ENCODE data around the gene PTAFR. TPM values are rescaled to one million over a fixed set of nuclear protein-coding genes. Genes with fewer than 3 reads are reported as not detected.

The PTAFR gene
- total and polyA plus RNA-seq, 4 experiments from 2014 or later, result 0.25 to 1.7 (median 0.90) TPM

DNA sequence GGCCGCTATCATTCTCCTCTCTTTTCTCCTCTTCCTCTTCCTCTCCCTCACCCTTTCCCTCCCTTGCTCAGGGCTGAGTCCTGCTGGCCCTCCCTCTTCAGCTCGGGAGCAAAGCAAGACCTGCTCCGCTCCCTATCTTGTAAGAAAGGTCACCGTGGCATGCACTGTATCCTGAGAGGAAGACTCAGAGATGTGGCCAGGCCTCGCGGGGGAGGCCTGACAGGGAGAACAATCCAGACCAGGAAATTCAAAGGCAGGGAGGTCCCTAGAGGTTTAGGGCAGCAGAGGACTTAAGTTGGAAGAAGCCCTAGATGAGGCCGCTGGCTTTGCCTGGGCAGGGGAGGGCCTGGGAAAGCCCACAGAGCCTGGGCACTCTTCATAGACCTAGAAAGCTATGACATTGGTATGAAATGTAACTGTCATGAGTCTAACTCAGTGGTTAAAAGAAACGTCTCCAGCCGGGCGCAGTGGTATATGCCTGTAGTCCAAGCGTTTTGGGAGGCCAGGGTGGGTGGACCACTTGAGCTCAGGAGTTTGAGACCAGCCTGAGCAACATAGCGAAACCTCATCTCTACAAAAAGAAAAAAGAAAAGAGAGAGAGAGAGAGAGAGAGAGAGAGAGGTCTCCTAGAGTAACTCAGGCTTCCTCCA lies 14.6 kb upstream of the PTAFR start:
- POLR2A ChIA-PET (ENCODE audit: partially characterized antibody), result interaction anchor here (0.7 kb wide), 1 partner anchor 197 kb away, joined by 3 read pairs; no protein-coding TSS in a partner anchor
- Histone ChIP-seq H3K36me3 (ENCODE audit: insufficient read depth, low read length) (no peaks in the 10 kb centered on the region), H3K27ac (ENCODE audit: low read depth, low read length) (no peak overlapping the region), H3K4me1 (ENCODE audit: insufficient read depth, low read length) (no peaks in the 10 kb centered on the region), H3K4me3 (ENCODE audit: low read length in 2 of 2) (no peak overlapping the region), H3K9me3 (ENCODE audit: control insufficient read depth in 1 of 2, low read length in 2 of 2) (no peaks in the 10 kb centered on the region), H3K27me3 (ENCODE audit: insufficient read depth, low read length) (no peaks in the 10 kb centered on the region)
- peak overlapping the region in 1 of 7 donors; percentile 42 for H3K27ac Mint-ChIP-seq
- peaks cover 2 to 7% of the 10 kb centered on the region in 2 donors for H3K36me3 Mint-ChIP-seq
- no peaks in the 10 kb centered on the region for H3K27me3 Mint-ChIP-seq
- no peak for DNase-seq
- no peak overlapping the region for H3K4me3 Mint-ChIP-seq
- H3K9me3 Mint-ChIP-seq, result no peaks in the 10 kb centered on the region
- intact Hi-C loops (cut with micrococcal nuclease), result no loop called here
- H3K4me1 Mint-ChIP-seq, result peaks cover 0 to 7% (median 3%) of the 10 kb centered on the region in 4 donors
- CTCF ChIA-PET (ENCODE audit: partially characterized antibody), result no interaction called here

DNA sequence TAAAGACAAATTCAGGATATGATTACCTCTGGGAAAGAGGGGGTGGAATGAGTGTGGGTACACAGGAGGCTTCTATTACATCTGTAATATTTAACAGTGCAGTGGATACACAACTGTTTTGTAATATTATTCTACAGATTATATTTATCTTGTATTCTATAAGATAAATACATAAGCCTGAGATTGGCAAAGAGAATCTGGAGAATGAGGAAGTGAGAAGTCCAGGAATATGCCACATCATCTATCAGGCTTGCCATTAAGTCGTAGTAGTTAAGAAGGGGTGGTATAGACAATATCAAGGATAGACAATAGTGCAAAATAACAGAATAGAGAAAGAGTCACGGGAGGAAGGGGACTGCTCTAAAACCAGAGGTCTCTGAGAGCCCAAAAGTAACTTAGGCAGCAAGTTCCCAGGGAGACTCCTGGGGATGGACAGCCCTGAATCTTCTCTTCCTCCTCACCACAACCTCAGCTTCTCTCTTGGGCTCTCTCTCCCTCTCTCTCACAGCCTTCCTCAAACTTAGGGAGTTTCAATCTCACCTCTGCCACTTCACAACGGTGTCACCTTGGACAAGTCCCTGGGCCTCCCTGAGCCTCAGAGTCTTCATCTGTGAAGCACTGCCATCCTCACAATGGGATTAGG lies 14.0 kb upstream of the PTAFR start:
- H3K27me3 ChIP-seq (ENCODE audit: insufficient read depth, low read length), result no peaks in the 10 kb centered on the region
- Mint-ChIP-seq H3K36me3 (peaks cover 2 to 7% of the 10 kb centered on the region in 2 donors), H3K27me3 (no peaks in the 10 kb centered on the region), H3K4me3 (no peak overlapping the region), H3K4me1 (peaks cover 0 to 7% (median 3%) of the 10 kb centered on the region in 4 donors), H3K27ac (peak overlapping the region in 3 of 7 donors; percentile 42 to 80 (median 79)), H3K9me3 (no peaks in the 10 kb centered on the region)
- H3K4me3 ChIP-seq (ENCODE audit: low read length in 2 of 2), result no peak overlapping the region
- no peak overlapping the region for H3K27ac ChIP-seq (ENCODE audit: low read depth, low read length)
- no peaks in the 10 kb centered on the region for H3K36me3 ChIP-seq (ENCODE audit: insufficient read depth, low read length)
- CTCF ChIA-PET (ENCODE audit: partially characterized antibody), result no interaction called here
- POLR2A ChIA-PET (ENCODE audit: partially characterized antibody), result no interaction called here
- no peaks in the 10 kb centered on the region for H3K9me3 ChIP-seq (ENCODE audit: control insufficient read depth in 1 of 2, low read length in 2 of 2)
- no peaks in the 10 kb centered on the region for H3K4me1 ChIP-seq (ENCODE audit: insufficient read depth, low read length)
- DNase-seq, result no peak
- intact Hi-C loops (cut with micrococcal nuclease), result no loop called here

DNA sequence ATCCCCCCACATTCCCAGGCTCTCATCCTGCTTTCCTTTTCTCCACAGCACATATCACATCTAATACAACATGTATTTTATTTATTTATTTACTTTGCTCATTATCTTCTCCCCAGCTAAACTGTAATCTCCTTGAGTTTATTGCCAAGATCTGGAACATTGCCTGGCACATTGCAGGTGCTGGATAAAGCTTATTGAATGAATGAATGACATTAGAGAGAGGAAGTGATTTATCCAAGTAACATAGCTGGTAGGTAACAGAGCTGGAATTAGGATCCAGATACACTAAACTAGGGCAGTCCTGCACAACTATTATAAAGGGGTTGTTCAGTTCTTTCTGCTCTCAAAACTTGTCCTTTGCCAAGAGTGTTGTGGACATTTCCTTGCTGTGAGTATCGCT lies 8.6 kb upstream of the PTAFR start:
- Histone ChIP-seq H3K4me1 (ENCODE audit: insufficient read depth, low read length) (peaks cover 6% of the 10 kb centered on the region), H3K4me3 (ENCODE audit: low read length in 2 of 2) (no peak overlapping the region), H3K36me3 (ENCODE audit: insufficient read depth, low read length) (no peaks in the 10 kb centered on the region), H3K27ac (ENCODE audit: low read depth, low read length) (no peak overlapping the region), H3K9me3 (ENCODE audit: control insufficient read depth in 1 of 2, low read length in 2 of 2) (no peaks in the 10 kb centered on the region), H3K27me3 (ENCODE audit: insufficient read depth, low read length) (no peaks in the 10 kb centered on the region)
- no peaks in the 10 kb centered on the region for H3K27me3 Mint-ChIP-seq
- ChIA-PET CTCF (ENCODE audit: partially characterized antibody) (no interaction called here), POLR2A (ENCODE audit: partially characterized antibody) (no interaction called here)
- intact Hi-C loops (cut with micrococcal nuclease), result no loop called here
- peaks cover 7 to 17% (median 11%) of the 10 kb centered on the region in 4 donors for H3K4me1 Mint-ChIP-seq
- no peaks in the 10 kb centered on the region for H3K9me3 Mint-ChIP-seq
- no peak for DNase-seq
- no peak overlapping the region for H3K27ac Mint-ChIP-seq
- no peaks in the 10 kb centered on the region for H3K36me3 Mint-ChIP-seq
- no peak overlapping the region for H3K4me3 Mint-ChIP-seq

DNA sequence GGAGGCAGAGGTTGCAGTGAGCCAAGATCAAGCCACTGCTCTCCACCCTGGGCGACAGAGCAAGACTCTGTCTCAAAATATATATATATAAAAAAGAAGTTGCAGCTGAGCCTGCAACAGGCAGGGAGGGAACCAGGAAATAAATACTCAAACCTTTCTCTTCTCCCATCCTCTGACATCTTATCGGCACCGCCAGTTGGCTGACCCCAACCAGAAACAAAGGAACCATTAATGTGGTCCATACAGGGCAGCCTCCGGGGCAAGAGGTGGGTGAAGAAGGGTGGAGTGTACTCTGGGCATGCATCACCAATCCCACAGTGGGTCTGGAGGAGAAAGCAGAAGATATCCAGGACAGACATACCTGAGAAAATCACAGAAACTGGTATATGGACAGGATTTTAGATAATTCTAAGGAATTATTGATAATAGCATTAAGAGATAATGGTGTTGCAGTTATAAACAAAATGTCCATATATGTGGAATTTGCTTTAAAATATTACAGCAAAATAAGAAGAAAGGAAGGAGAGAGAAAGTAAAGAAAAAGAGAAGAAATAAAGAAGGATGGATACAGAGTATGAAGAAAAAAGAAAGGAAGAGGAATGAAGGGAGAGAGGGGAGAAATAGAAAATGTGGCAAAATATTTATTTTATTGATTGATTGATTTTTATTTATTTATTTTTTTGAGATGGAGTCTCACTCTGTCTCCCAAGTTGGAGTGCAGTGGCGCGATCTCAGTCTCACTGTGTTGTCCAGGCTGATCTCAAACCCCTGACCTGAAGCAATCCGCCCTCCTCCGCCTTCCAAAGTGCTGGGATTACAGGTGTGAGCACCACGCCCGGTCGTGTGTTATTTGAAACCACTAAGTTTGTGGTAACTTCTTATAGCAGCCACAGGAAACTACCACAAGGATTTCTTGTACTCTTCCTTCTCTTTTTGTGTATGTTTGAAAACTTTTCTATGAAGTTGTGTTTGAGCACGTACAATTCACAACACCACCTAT lies 4.1 kb upstream of the PTAFR start:
- Mint-ChIP-seq H3K27ac (peak overlapping the region in 5 of 7 donors; percentile 3 to 74 (median 24)), H3K4me3 (peak overlapping the region in 5 of 8 donors; percentile 29 to 72 (median 52)), H3K36me3 (no peaks in the 10 kb centered on the region), H3K9me3 (no peaks in the 10 kb centered on the region), H3K27me3 (peaks cover 0 to 2% of the 10 kb centered on the region in 2 donors), H3K4me1 (peaks cover 7 to 17% (median 13%) of the 10 kb centered on the region in 4 donors)
- H3K36me3 ChIP-seq (ENCODE audit: insufficient read depth, low read length), result no peaks in the 10 kb centered on the region
- intact Hi-C loops (cut with micrococcal nuclease), result no loop called here
- H3K4me1 ChIP-seq (ENCODE audit: insufficient read depth, low read length), result peaks cover 6% of the 10 kb centered on the region
- POLR2A ChIA-PET (ENCODE audit: partially characterized antibody), result no interaction called here
- DNase-seq, result no peak
- no peak overlapping the region for H3K27ac ChIP-seq (ENCODE audit: low read depth, low read length)
- H3K27me3 ChIP-seq (ENCODE audit: insufficient read depth, low read length), result no peaks in the 10 kb centered on the region
- CTCF ChIA-PET (ENCODE audit: partially characterized antibody), result no interaction called here
- H3K4me3 ChIP-seq (ENCODE audit: low read length in 2 of 2), result no peak overlapping the region
- no peaks in the 10 kb centered on the region for H3K9me3 ChIP-seq (ENCODE audit: control insufficient read depth in 1 of 2, low read length in 2 of 2)

DNA sequence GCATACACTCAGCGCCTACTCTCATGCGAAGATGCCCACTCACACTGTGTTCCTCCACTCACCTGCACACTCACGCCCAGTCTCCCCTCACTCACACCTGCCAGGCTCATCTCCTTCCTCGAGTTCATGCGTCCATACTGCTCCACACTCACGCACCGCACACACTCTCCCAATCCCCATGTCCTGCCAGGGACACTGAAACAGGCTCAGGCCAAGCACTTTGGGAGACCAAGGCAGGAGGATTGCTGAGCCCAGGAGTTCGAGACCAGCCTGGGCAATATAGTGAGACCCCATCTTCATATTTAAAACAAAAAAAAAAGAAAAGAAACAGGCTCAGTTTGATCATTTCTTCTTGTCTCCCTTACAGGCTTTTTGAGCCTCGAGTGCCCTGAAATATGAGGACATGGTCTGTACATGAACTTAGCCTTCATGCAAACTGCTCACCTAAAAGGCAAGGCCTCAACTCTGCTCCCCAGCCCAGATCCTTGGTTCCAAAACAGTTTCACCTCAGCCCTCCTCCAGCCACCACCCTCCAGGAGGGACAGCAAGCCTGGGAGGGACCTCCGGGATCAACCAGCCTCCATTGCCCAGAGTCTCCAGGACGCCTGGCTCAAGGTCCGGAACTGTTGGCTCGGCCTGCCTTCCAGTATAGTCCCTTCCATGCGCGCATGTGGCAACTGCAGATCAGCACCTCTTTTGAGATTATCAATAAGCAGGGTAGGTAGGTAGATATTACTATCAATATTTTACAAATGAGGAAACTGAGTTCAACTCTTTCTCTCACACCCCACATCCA lies 2.4 kb upstream of the PTAFR start:
- H3K4me1 Mint-ChIP-seq, result peaks cover 6 to 18% (median 14%) of the 10 kb centered on the region in 4 donors
- H3K9me3 ChIP-seq (ENCODE audit: control insufficient read depth in 1 of 2, low read length in 2 of 2), result no peaks in the 10 kb centered on the region
- no peak for DNase-seq
- H3K4me3 ChIP-seq (ENCODE audit: low read length in 2 of 2), result no peak overlapping the region
- peaks cover 10% of the 10 kb centered on the region for H3K4me1 ChIP-seq (ENCODE audit: insufficient read depth, low read length)
- ChIA-PET CTCF (ENCODE audit: partially characterized antibody) (no interaction called here), POLR2A (ENCODE audit: partially characterized antibody) (no interaction called here)
- no peaks in the 10 kb centered on the region for H3K36me3 ChIP-seq (ENCODE audit: insufficient read depth, low read length)
- no peaks in the 10 kb centered on the region for H3K27me3 ChIP-seq (ENCODE audit: insufficient read depth, low read length)
- no peak overlapping the region for H3K4me3 Mint-ChIP-seq
- H3K27ac ChIP-seq (ENCODE audit: low read depth, low read length), result no peak overlapping the region
- H3K27ac Mint-ChIP-seq, result no peak overlapping the region
- intact Hi-C loops (cut with micrococcal nuclease), result no loop called here
- H3K9me3 Mint-ChIP-seq, result no peaks in the 10 kb centered on the region
- peaks cover 0 to 2% of the 10 kb centered on the region in 2 donors for H3K27me3 Mint-ChIP-seq
- no peaks in the 10 kb centered on the region for H3K36me3 Mint-ChIP-seq

DNA sequence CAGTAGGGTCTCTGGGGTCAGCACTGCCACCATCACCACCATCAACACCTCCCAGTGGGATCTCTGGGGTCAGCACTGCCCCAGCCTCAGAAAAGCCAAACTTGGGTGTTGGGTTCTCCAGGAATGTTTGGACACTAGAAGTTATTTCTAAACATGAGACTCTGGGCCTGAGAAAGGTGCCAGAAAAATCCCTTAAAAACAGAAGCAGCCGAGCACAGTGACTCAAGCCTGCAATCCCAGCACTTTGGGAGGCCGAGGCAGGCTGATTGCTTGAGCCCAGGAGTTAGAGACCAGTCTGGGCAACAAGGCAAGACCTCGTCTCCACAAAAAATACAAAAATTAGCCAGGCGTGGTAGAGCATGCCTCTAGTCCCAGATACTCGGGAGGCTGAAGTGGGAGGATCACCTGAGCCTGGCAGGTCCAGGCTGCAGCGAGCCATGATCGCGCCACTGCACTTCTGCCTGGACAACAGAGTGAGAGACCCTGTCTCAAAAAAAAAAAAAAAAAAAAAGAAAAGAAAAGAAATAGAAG lies 470 bp downstream of the PTAFR start:
- DNase-seq, result no peak
- Mint-ChIP-seq H3K27me3 (peaks cover 2% of the 10 kb centered on the region in 2 donors), H3K27ac (no peak overlapping the region), H3K4me1 (peaks cover 17 to 36% (median 27%) of the 10 kb centered on the region in 4 donors), H3K9me3 (no peaks in the 10 kb centered on the region), H3K36me3 (no peaks in the 10 kb centered on the region), H3K4me3 (no peak overlapping the region)
- Histone ChIP-seq H3K4me1 (ENCODE audit: insufficient read depth, low read length) (peaks cover 36% of the 10 kb centered on the region), H3K4me3 (ENCODE audit: low read length in 2 of 2) (no peak overlapping the region), H3K27me3 (ENCODE audit: insufficient read depth, low read length) (no peaks in the 10 kb centered on the region), H3K36me3 (ENCODE audit: insufficient read depth, low read length) (no peaks in the 10 kb centered on the region), H3K9me3 (ENCODE audit: control insufficient read depth in 1 of 2, low read length in 2 of 2) (no peaks in the 10 kb centered on the region), H3K27ac (ENCODE audit: low read depth, low read length) (no peak overlapping the region)
- intact Hi-C loops (cut with micrococcal nuclease), result no loop called here
- POLR2A ChIA-PET (ENCODE audit: partially characterized antibody), result no interaction called here
- CTCF ChIA-PET (ENCODE audit: partially characterized antibody), result no interaction called here

Data from CD4-positive, alpha-beta memory T cell (primary cell).